ENCODE results near the gene XYLT1. TPM values are rescaled to one million over a fixed set of nuclear protein-coding genes. Genes with fewer than 3 reads are reported as not detected.

XYLT1 gene
- total and polyA plus RNA-seq, 9 of the 15 experiments (the other 6 are each of a cell fraction or from before 2014, with no cell fraction given) = 0.03 to 0.09 (median 0.08) TPM; not detected in 6

GRCh38 chr16:17215306-17215705 lies 255.5 kb downstream of the XYLT1 start:
- intact Hi-C loops (cut with micrococcal nuclease) = no loop called here

More at GRCh38 chr16:17215306-17215705, 255.5 kb downstream of the XYLT1 start:
- ATAC-seq = no peak
- no peak for DNase-seq (ENCODE audit: extremely low read depth in 1 of 4, low spot score in 3 of 4)
- no peaks in the 10 kb centered on the region for H3K79me2 ChIP-seq (ENCODE audit: control insufficient read depth, insufficient read depth, low read length)
- no peak for FAIRE-seq
- H3K9me1 ChIP-seq (ENCODE audit: control insufficient read depth, insufficient read depth, low read length) = no peaks in the 10 kb centered on the region
- BruUV-seq (replicated peaks) = no TSS peak
- H3K9ac ChIP-seq (ENCODE audit: insufficient read depth in 1 of 2, low read depth in 2 of 2, low read length in 2 of 2) = no peak overlapping the region
- peaks cover 7 to 18% of the 10 kb centered on the region in 2 experiments; a peak in 4 of 5 replicates for H3K27me3 ChIP-seq (ENCODE audit: control insufficient read depth in 2 of 2, insufficient read depth in 2 of 2, low read length in 2 of 2)
- in situ Hi-C loops (cut with MboI) = no loop called here
- no peak overlapping the region for H3K27ac ChIP-seq (ENCODE audit: extremely low read depth, low read depth, low read length)
- H3K36me3 ChIP-seq (ENCODE audit: control insufficient read depth, insufficient read depth, low read length) = no peaks in the 10 kb centered on the region
- 0% methylated on average over 2 of the region's 2 CpGs for WGBS (ENCODE audit: insufficient coverage, low coverage, missing lambda C conversion rate)
- no peak for TF ChIP-seq ETV6 (IDR thresholded peaks at IDR 0.05; ENCODE audit: borderline replicate concordance in 1 of 2, low read depth in 2 of 2, low read length in 1 of 2)
- no peak for TF ChIP-seq ETV6 (CRISPR knock-in tag; IDR thresholded peaks at IDR 0.05; ENCODE audit: borderline replicate concordance)
- no peak for TF ChIP-seq RHOXF2B (CRISPR knock-in tag; conservative IDR thresholded peaks at IDR 0.05)
- TF ChIP-seq RBM39 (optimal IDR thresholded peaks at IDR 0.05; ENCODE audit: low read depth, low read length) = no peak
- no peak for TF ChIP-seq E2F4 (CRISPR knock-in tag; IDR thresholded peaks at IDR 0.05; ENCODE audit: low read depth)
- TF ChIP-seq ZNF324 (CRISPR knock-in tag; IDR thresholded peaks at IDR 0.05) = no peak
- TF ChIP-seq TAL1 (IDR thresholded peaks at IDR 0.05) = no peak
- no peak for TF ChIP-seq CEBPZ (IDR thresholded peaks at IDR 0.05; ENCODE audit: borderline replicate concordance, low read depth, low read length)
- no peak for TF ChIP-seq ZNF740 (CRISPR knock-in tag; IDR thresholded peaks at IDR 0.05)
- TF ChIP-seq ZNF740 (tag; IDR thresholded peaks at IDR 0.05) = no peak
- TF ChIP-seq ZNF76 (CRISPR knock-in tag; IDR thresholded peaks at IDR 0.05; ENCODE audit: borderline replicate concordance) = no peak
- TF ChIP-seq ZNF785 (CRISPR knock-in tag; IDR thresholded peaks at IDR 0.05) = no peak
- no peak for TF ChIP-seq TSC22D4 (tag; IDR thresholded peaks at IDR 0.05)
- TF ChIP-seq ZEB2 (IDR thresholded peaks at IDR 0.05) = no peak
- no peak for TF ChIP-seq HBP1 (CRISPR knock-in tag; IDR thresholded peaks at IDR 0.05)
- no peaks in the 10 kb centered on the region for H3K4me1 ChIP-seq (replicated peaks in 1 of 2; ENCODE audit: control insufficient read depth in 2 of 2, insufficient read depth in 2 of 2, low read length in 2 of 2)
- no peaks in the 10 kb centered on the region; the same call in none of the 2 replicates for H3K9me3 ChIP-seq (replicated peaks; ENCODE audit: control insufficient read depth, insufficient read depth, low read depth, low read length)
- H2AFZ ChIP-seq (ENCODE audit: low read depth, low read length) = no peak overlapping the region
- POLR2A ChIA-PET = interaction anchor here (0.7 kb wide), 1 partner anchor 31 kb away, joined by 3 read pairs; no protein-coding TSS in a partner anchor
- H3K4me2 ChIP-seq (ENCODE audit: insufficient read depth, low read length) = no peak overlapping the region
- CTCF ChIA-PET (ENCODE audit: low intra/inter-chr PET ratio) = no interaction called here
- no peaks in the 10 kb centered on the region for H4K20me1 ChIP-seq (replicated peaks; ENCODE audit: control insufficient read depth, insufficient read depth, low read length)
- no peak overlapping the region for H3K4me3 ChIP-seq

Data from K562 (cell line).